Keratinocyte (primary cell): Measurements from ENCODE around the gene RALY.

Experiments
- CTCF ChIP-seq, 3 experiments: IDR thresholded peaks in 1 of 3; conservative IDR thresholded peaks in 1 of 3; optimal IDR thresholded peaks in 1 of 3; 2 replicates in 2 of 3; 3 replicates in 1 of 3; pipeline versions ENCODE3 to v1.5.1; 2011; ENCODE audit warnings: low read length in 3 of 3, mild to moderate bottlenecking in 3 of 3, moderate library complexity in 2 of 3, control low read depth in 1 of 3, inconsistent platforms in 1 of 3; ENCODE audit not compliant: insufficient read depth in 2 of 3; ENCODE audit errors: extremely low read depth in 1 of 3
- EZH2 ChIP-seq: IDR thresholded peaks from one replicate; pipeline ENCODE4 v1.6.1; 2012; ENCODE audit warnings: inconsistent platforms, mild to moderate bottlenecking, low read length, moderate library complexity

- TF ChIP-seq CTCF (optimal IDR thresholded peaks at IDR 0.05 in 1 of 3, IDR thresholded peaks at IDR 0.05 in 1 of 3, conservative IDR thresholded peaks at IDR 0.05 in 1 of 3; ENCODE audit: extremely low read depth in 1 of 3, insufficient read depth in 2 of 3, low read length in 3 of 3) (no peak), EZH2 (no peak)
Measured at GRCh38 chr20:34102342-34102741, 108.6 kb downstream of the RALY start.
